GM12865 (cell line): Measurements from ENCODE around the gene WWTR1.

Experiments used
- DNase-seq: peaks from one replicate; pipeline ENCODE4 v3.0.0; 2010; ENCODE audit warnings: low read depth
- H3K4me3 ChIP-seq: 2 replicates; pipeline ENCODE4 v1.5.1; 2011; ENCODE audit warnings: mild to moderate bottlenecking, low read depth, low read length, control low read depth
- CTCF ChIP-seq: IDR thresholded peaks from 2 replicates; pipeline ENCODE4 v1.5.1; 2011; ENCODE audit warnings: low read length, control low read depth, low read depth, inconsistent platforms; ENCODE audit not compliant: insufficient read depth; ENCODE audit errors: missing control alignments

The WWTR1 gene

GRCh38 chr3:149701206-149701976 lies 43.6 kb upstream of the WWTR1 start:
- peak; percentile 67 for DNase-seq
- H3K4me3 ChIP-seq: peak overlapping the region; percentile 39
- no peak for TF ChIP-seq CTCF

GRCh38 chr3:149688122-149688757 lies 30.4 kb upstream of the WWTR1 start:
- no peak for TF ChIP-seq CTCF
- no peak overlapping the region for H3K4me3 ChIP-seq
- DNase-seq: no peak

GRCh38 chr3:149686996-149687395 lies 29.2 kb upstream of the WWTR1 start:
- DNase-seq: no peak
- H3K4me3 ChIP-seq: no peak overlapping the region
- no peak for TF ChIP-seq CTCF

GRCh38 chr3:149678351-149678950 lies 20.6 kb upstream of the WWTR1 start:
- no peak for DNase-seq
- no peak for TF ChIP-seq CTCF
- H3K4me3 ChIP-seq: no peak overlapping the region

GRCh38 chr3:149673393-149673792 lies 15.6 kb upstream of the WWTR1 start:
- no peak for DNase-seq
- no peak overlapping the region for H3K4me3 ChIP-seq
- TF ChIP-seq CTCF: no peak

- no peak overlapping the region for H3K4me3 ChIP-seq
- DNase-seq: peak; percentile 54
- no peak for TF ChIP-seq CTCF
Measured at GRCh38 chr3:149670742-149671492, 13.1 kb upstream of the WWTR1 start.
